ENCODE data around the gene KRTAP10-1. TPM values are rescaled to one million over a fixed set of nuclear protein-coding genes. Genes with fewer than 3 reads are reported as not detected.
"Not testable (repeated sequence)": the region's sequence is repeated elsewhere in the genome, so short reads cannot be mapped to it uniquely, and the experiment has no call there.

Gene KRTAP10-1
- polyA plus RNA-seq: not detected

- H3K27ac ChIP-seq (ENCODE audit: low read depth, low read length): no peak within 1 kb of the TSS
- 64 to 76% (median 71%) methylated on average over 21 of the region's 21 CpGs for WGBS, 3 donors
Measured at GRCh38 chr21:44539991-44540666, at the start of gene KRTAP10-1. KRTAP10-1 (minus strand) TSS chr21:44540195; CDS start chr21:44540150, 45 bp downstream.

- H3K27ac ChIP-seq (ENCODE audit: low read depth, low read length): no peak overlapping the region
- 94 to 100% (median 94%) methylated on average over 2 of the region's 2 CpGs for WGBS, 3 donors
Measured at GRCh38 chr21:44589094-44589493, 49.1 kb upstream of the KRTAP10-1 start.

GRCh38 chr21:44585892-44586291, 45.9 kb upstream of the KRTAP10-1 start:
- H3K27ac ChIP-seq (ENCODE audit: low read depth, low read length): no peak overlapping the region

GRCh38 chr21:44583800-44584147, 43.8 kb upstream of the KRTAP10-1 start:
- H3K27ac ChIP-seq (ENCODE audit: low read depth, low read length): no peak overlapping the region
- 57 to 81% (median 71%) methylated on average over 6 of the region's 6 CpGs for WGBS, 3 donors

More at GRCh38 chr21:44585892-44586291, 45.9 kb upstream of the KRTAP10-1 start:
- 72 to 80% (median 78%) methylated on average over 3 of the region's 3 CpGs for WGBS, 3 donors

GRCh38 chr21:44583089-44583799, 43.2 kb upstream of the KRTAP10-1 start:
- WGBS, 3 donors: 27 to 48% (median 30%) methylated on average over 11 of the region's 11 CpGs
- no peak overlapping the region for H3K27ac ChIP-seq (ENCODE audit: low read depth, low read length)

- H3K27ac ChIP-seq (ENCODE audit: low read depth, low read length): no peak overlapping the region
- WGBS, 3 donors: 71 to 75% (median 75%) methylated on average over 15 of the region's 15 CpGs
Measured at GRCh38 chr21:44582055-44582454, 42.1 kb upstream of the KRTAP10-1 start.

GRCh38 chr21:44581158-44581557, 41.2 kb upstream of the KRTAP10-1 start:
- no peak overlapping the region for H3K27ac ChIP-seq (ENCODE audit: low read depth, low read length)
- 79 to 92% (median 80%) methylated on average over 3 of the region's 3 CpGs for WGBS, 3 donors

GRCh38 chr21:44580231-44580821, 40.3 kb upstream of the KRTAP10-1 start, which contains the start of gene KRTAP10-5:
KRTAP10-5 (minus strand) TSS chr21:44580604; CDS start chr21:44580578, 26 bp downstream.
- 37 to 52% (median 39%) methylated on average over 17 to 19 of the region's 19 CpGs for WGBS, 3 donors
- not testable (repeated sequence) for H3K27ac ChIP-seq (ENCODE audit: low read depth, low read length)

- 60 to 80% (median 75%) methylated on average over 7 of the region's 7 CpGs for WGBS, 3 donors
Measured at GRCh38 chr21:44579833-44580144, 39.8 kb upstream of the KRTAP10-1 start.

GRCh38 chr21:44579056-44579832, 39.2 kb upstream of the KRTAP10-1 start:
- no peak overlapping the region for H3K27ac ChIP-seq (ENCODE audit: low read depth, low read length)
- WGBS, 3 donors: 64 to 77% (median 77%) methylated on average over 17 to 22 of the region's 22 CpGs

More at GRCh38 chr21:44579833-44580144, 39.8 kb upstream of the KRTAP10-1 start:
- H3K27ac ChIP-seq (ENCODE audit: low read depth, low read length): no peak overlapping the region

GRCh38 chr21:44578371-44579055, 38.5 kb upstream of the KRTAP10-1 start:
- WGBS, 3 donors: 90 to 93% (median 91%) methylated on average over 17 of the region's 17 CpGs
- H3K27ac ChIP-seq (ENCODE audit: low read depth, low read length): no peak overlapping the region

- 83 to 91% (median 90%) methylated on average over 10 of the region's 10 CpGs for WGBS, 3 donors
- no peak overlapping the region for H3K27ac ChIP-seq (ENCODE audit: low read depth, low read length)
Measured at GRCh38 chr21:44576025-44576420, 36.0 kb upstream of the KRTAP10-1 start.

- 81 to 87% (median 86%) methylated on average over 20 of the region's 20 CpGs for WGBS, 3 donors
- no peak overlapping the region for H3K27ac ChIP-seq (ENCODE audit: low read depth, low read length)
Measured at GRCh38 chr21:44575307-44576024, 35.5 kb upstream of the KRTAP10-1 start.

GRCh38 chr21:44574457-44575306, 34.7 kb upstream of the KRTAP10-1 start:
- H3K27ac ChIP-seq (ENCODE audit: low read depth, low read length): no peak overlapping the region
- 20 to 38% (median 37%) methylated on average over 21 of the region's 21 CpGs for WGBS, 3 donors

GRCh38 chr21:44573630-44574456, 33.8 kb upstream of the KRTAP10-1 start, which contains the start of gene KRTAP10-4:
KRTAP10-4 (plus strand) TSS chr21:44573729; CDS start chr21:44573759, 30 bp downstream.
- 54 to 62% (median 56%) methylated on average over 19 to 22 of the region's 25 CpGs for WGBS, 3 donors

More at GRCh38 chr21:44573630-44574456, 33.8 kb upstream of the KRTAP10-1 start, which contains the start of gene KRTAP10-4:
- H3K27ac ChIP-seq (ENCODE audit: low read depth, low read length): not testable (repeated sequence)
